ENCODE data around the gene SMPD3. TPM values are rescaled to one million over a fixed set of nuclear protein-coding genes. Genes with fewer than 3 reads are reported as not detected.

Gene SMPD3
- total and polyA plus RNA-seq, 2 donors (not counting 3 experiments of a cell fraction or from before 2014, with no cell fraction given), result not detected

- Histone ChIP-seq H3K4me1 (ENCODE audit: control insufficient read depth, extremely low read depth, insufficient read depth, low read length) (no peaks in the 10 kb centered on the region), H3K27me3 (ENCODE audit: control insufficient read depth in 2 of 2, insufficient read depth in 2 of 2, low read length in 2 of 2) (no peaks in the 10 kb centered on the region), H3K79me2 (ENCODE audit: control insufficient read depth, insufficient read depth, low read length) (no peaks in the 10 kb centered on the region), H2AFZ (ENCODE audit: low read depth, low read length) (no peak overlapping the region), H3K27ac (ENCODE audit: insufficient read depth, low read depth, low read length) (no peak overlapping the region), H4K20me1 (replicated peaks; ENCODE audit: control insufficient read depth, extremely low read depth, insufficient read depth, low read length) (no peaks in the 10 kb centered on the region), H3K9ac (replicated peaks; ENCODE audit: extremely low read depth, insufficient read depth, low read length) (no peak overlapping the region), H3K9me3 (replicated peaks; ENCODE audit: control insufficient read depth, insufficient read depth, low read length) (no peaks in the 10 kb centered on the region), H3K4me3 (replicated peaks in 1 of 3; ENCODE audit: insufficient read depth in 1 of 3, low read depth in 1 of 3, low read length in 3 of 3) (no peak overlapping the region), H3K9me1 (replicated peaks; ENCODE audit: control insufficient read depth, extremely low read depth, insufficient read depth, low read length) (no peaks in the 10 kb centered on the region), H3K4me2 (ENCODE audit: insufficient read depth, low read length) (no peak overlapping the region), H3K36me3 (ENCODE audit: control insufficient read depth in 2 of 2, extremely low read depth in 1 of 2, insufficient read depth in 2 of 2, low read length in 2 of 2) (no peaks in the 10 kb centered on the region)
- TF ChIP-seq JUN (IDR thresholded peaks at IDR 0.05; ENCODE audit: borderline replicate concordance, insufficient read depth, insufficient read length, low read depth) (no peak), POLR2AphosphoS5 (IDR thresholded peaks at IDR 0.05; ENCODE audit: insufficient read depth, low read depth, low read length) (no peak), MAX (IDR thresholded peaks at IDR 0.05; ENCODE audit: insufficient read depth, insufficient read length) (no peak), CTCF (IDR thresholded peaks at IDR 0.05; ENCODE audit: extremely low read depth in 1 of 2, insufficient read depth in 1 of 2, low read depth in 1 of 2, low read length in 2 of 2) (no peak), POLR2A (IDR thresholded peaks at IDR 0.05; ENCODE audit: low read depth, low read length) (no peak)
- POLR2A ChIA-PET, result no interaction called here
- DNase-seq (ENCODE audit: low read depth, low spot score) (no peak), FAIRE-seq (no peak)
- intact Hi-C loops (cut with micrococcal nuclease), result no loop called here
- BruUV-seq (replicated peaks), result no TSS peak
- CTCF ChIA-PET, result interaction anchor here (1.5 to 1.8 kb wide), 2 partner anchors 8 to 12 kb away, joined by 3 to 5 read pairs; no protein-coding TSS in a partner anchor
- dilution Hi-C loops (cut with MboI; ENCODE audit: extremely low pct_ligation_motif_present, low sequenced_read_pairs), result no loop called here
These were observed 74.0 kb downstream of the SMPD3 start for GRCh38 chr16:68374246-68374805.

All from endothelial cell of umbilical vein (primary cell).